ENCODE data around the gene KCNH6.

Gene KCNH6

GRCh38 chr17:63500543-63501390, 22.4 kb upstream of the KCNH6 start:
- Histone ChIP-seq H2AFZ (ENCODE audit: low read length) (no peak overlapping the region), H3K9me3 (ENCODE audit: insufficient read depth, low read depth, low read length) (no peaks in the 10 kb centered on the region), H3K36me3 (ENCODE audit: insufficient read depth, low read length) (no peaks in the 10 kb centered on the region), H3F3A (ENCODE audit: low read depth) (no peaks in the 10 kb centered on the region), H3K9ac (ENCODE audit: low read depth, low read length, poor library complexity, severe bottlenecking) (no peak overlapping the region), H3K4me1 (ENCODE audit: insufficient read depth, low read length, poor library complexity, severe bottlenecking) (no peaks in the 10 kb centered on the region), H3K79me2 (ENCODE audit: insufficient read depth, low read length) (no peaks in the 10 kb centered on the region), H4K20me1 (ENCODE audit: insufficient read depth, low read length, poor library complexity, severe bottlenecking) (no peaks in the 10 kb centered on the region), H3K9me2 (replicated peaks; ENCODE audit: low read depth, low read length) (no peaks in the 10 kb centered on the region), H3K4me2 (ENCODE audit: low read depth, low read length, poor library complexity, severe bottlenecking) (no peak overlapping the region), H3K27me3 (ENCODE audit: insufficient read depth, low read length, poor library complexity, severe bottlenecking) (no peaks in the 10 kb centered on the region), H3K4me3 (ENCODE audit: low read length, poor library complexity, severe bottlenecking) (no peak overlapping the region)
- TF ChIP-seq EZH2phosphoT487 (IDR thresholded peaks at IDR 0.05; ENCODE audit: borderline replicate concordance) (no peak), CTCF (conservative IDR thresholded peaks at IDR 0.05; ENCODE audit: low read length) (no peak)

- TF ChIP-seq CTCF (conservative IDR thresholded peaks at IDR 0.05; ENCODE audit: low read length): no peak
- no peak for TF ChIP-seq EZH2phosphoT487 (IDR thresholded peaks at IDR 0.05; ENCODE audit: borderline replicate concordance)
- Histone ChIP-seq H3K9me3 (ENCODE audit: insufficient read depth, low read depth, low read length) (no peaks in the 10 kb centered on the region), H3K9ac (ENCODE audit: low read depth, low read length, poor library complexity, severe bottlenecking) (no peak overlapping the region), H4K20me1 (ENCODE audit: insufficient read depth, low read length, poor library complexity, severe bottlenecking) (no peaks in the 10 kb centered on the region), H3K4me1 (ENCODE audit: insufficient read depth, low read length, poor library complexity, severe bottlenecking) (no peaks in the 10 kb centered on the region), H3F3A (ENCODE audit: low read depth) (no peaks in the 10 kb centered on the region), H3K36me3 (ENCODE audit: insufficient read depth, low read length) (no peaks in the 10 kb centered on the region), H3K79me2 (ENCODE audit: insufficient read depth, low read length) (no peaks in the 10 kb centered on the region), H3K9me2 (replicated peaks; ENCODE audit: low read depth, low read length) (no peaks in the 10 kb centered on the region), H3K4me2 (ENCODE audit: low read depth, low read length, poor library complexity, severe bottlenecking) (no peak overlapping the region), H3K27me3 (ENCODE audit: insufficient read depth, low read length, poor library complexity, severe bottlenecking) (no peaks in the 10 kb centered on the region), H2AFZ (ENCODE audit: low read length) (no peak overlapping the region), H3K4me3 (ENCODE audit: low read length, poor library complexity, severe bottlenecking) (no peak overlapping the region)
Observed at GRCh38 chr17:63503341-63503705, 19.8 kb upstream of the KCNH6 start.

GRCh38 chr17:63504261-63504660, 18.9 kb upstream of the KCNH6 start:
- Histone ChIP-seq H3K9ac (ENCODE audit: low read depth, low read length, poor library complexity, severe bottlenecking) (no peak overlapping the region), H3K4me3 (ENCODE audit: low read length, poor library complexity, severe bottlenecking) (no peak overlapping the region), H3F3A (ENCODE audit: low read depth) (no peaks in the 10 kb centered on the region), H3K27me3 (ENCODE audit: insufficient read depth, low read length, poor library complexity, severe bottlenecking) (no peaks in the 10 kb centered on the region), H2AFZ (ENCODE audit: low read length) (no peak overlapping the region), H3K9me2 (replicated peaks; ENCODE audit: low read depth, low read length) (no peaks in the 10 kb centered on the region), H3K79me2 (ENCODE audit: insufficient read depth, low read length) (no peaks in the 10 kb centered on the region), H3K9me3 (ENCODE audit: insufficient read depth, low read depth, low read length) (no peaks in the 10 kb centered on the region), H3K36me3 (ENCODE audit: insufficient read depth, low read length) (no peaks in the 10 kb centered on the region), H3K4me2 (ENCODE audit: low read depth, low read length, poor library complexity, severe bottlenecking) (no peak overlapping the region), H3K4me1 (ENCODE audit: insufficient read depth, low read length, poor library complexity, severe bottlenecking) (no peaks in the 10 kb centered on the region), H4K20me1 (ENCODE audit: insufficient read depth, low read length, poor library complexity, severe bottlenecking) (no peaks in the 10 kb centered on the region)
- no peak for TF ChIP-seq EZH2phosphoT487 (IDR thresholded peaks at IDR 0.05; ENCODE audit: borderline replicate concordance)
- TF ChIP-seq CTCF (conservative IDR thresholded peaks at IDR 0.05; ENCODE audit: low read length): no peak

Measured in Loucy (cell line).